ENCODE results near the gene NTHL1.

NTHL1 gene

DNA sequence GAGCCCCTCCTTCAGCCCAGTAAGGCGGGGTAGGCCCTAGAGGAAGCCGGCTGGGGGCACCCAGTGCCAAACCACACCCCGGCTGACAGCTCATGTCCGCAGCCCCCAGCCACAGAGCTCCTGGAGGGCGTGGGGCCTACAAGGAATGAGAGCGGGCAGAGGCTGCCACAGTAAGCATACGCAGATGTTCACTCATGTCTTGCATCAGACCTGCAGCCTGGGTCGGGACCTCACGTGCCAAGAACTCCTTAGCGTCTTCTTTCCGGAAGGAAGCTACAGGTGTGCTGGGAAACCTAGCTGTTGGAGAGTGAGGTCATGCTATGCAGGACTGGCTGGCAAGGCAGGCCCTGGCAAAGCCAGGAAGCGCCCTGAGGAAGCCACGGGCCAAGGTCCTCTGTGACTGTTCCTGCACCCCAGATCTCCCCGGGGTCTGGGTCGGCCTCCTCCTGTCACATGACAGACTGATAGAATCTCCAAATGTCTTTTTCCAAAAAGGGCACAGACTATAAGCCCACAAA lies 39.6 kb downstream of the NTHL1 start:
- DNase-seq (ENCODE audit: low read depth) = peak; percentile 74

DNA sequence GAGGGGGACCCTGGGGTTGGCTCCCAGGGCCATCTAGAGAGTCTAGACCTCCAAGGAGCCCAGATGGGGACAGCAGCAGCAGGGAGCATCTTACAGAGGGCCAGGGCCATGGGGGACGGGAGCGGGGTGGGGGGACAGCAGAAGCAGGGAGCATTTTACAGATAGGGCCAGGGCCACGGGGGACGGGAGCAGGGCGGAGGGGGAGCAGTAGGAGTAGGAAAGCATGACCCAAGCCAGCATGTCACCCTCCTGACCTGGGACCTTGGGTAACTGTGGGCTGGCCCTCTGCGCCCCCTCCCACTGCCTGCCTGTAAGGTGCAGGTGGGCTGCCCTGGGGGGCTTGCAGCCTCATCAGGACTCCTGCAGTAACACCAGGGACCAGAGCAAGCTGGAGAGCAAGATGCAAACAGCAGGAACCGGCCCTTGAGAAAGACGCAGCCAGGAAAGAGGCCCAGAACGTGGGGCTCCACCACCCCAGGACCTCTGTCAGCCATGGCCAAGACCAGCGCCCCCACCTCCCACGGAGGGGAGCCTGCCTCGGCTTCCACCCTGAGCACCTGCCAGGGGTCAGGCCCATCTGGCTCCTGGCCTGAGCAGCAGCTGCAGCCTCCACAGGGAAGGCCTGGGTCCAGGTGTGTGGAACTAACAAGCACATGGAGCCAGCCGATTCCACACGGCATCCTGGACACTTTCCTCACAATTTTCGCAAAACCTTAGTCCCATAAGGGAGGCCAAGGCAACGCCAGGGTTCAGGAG lies 40.4 kb downstream of the NTHL1 start:
- no peak for DNase-seq (ENCODE audit: low read depth)

DNA sequence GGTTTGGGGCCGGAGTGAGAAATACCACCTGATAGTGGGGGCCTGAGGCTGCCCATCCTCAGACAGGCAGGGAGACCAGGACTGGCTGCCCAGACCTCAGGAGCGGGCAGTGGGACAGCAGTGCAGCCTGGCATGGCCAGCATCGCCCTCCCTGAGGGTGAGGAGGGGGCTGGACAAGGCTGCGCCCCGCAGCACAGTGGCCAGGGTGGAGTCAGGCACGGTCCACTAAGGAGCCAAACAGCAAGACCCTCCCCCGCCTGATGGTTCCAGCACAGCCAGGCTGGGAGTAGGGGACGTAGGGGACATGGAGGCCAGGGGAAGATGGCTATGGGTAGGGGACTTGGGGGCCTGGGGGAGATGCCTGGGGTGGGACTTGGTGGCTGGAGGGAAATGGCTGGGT lies 41.3 kb downstream of the NTHL1 start:
- no peak for DNase-seq (ENCODE audit: low read depth)

DNA sequence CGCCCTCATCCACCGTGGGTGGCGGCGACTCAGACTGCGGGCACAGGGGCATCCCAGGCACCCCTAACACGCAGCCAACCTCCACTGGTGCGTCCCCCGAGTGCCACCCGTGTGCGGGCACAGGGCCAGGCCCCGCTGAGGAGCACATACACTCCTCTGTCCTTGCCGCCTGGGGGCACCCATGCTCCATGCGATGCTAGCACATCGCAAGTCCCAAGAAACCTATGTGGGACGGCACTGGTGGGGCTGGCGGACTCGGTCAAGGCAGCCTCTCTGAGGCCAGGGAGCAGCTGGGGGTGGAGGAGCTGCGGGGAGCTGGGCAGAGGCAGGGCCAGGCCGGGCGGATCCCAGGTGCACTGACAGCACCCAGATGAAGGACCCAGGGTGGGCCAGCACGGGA lies 42.0 kb downstream of the NTHL1 start:
- no peak for DNase-seq (ENCODE audit: low read depth)

DNA sequence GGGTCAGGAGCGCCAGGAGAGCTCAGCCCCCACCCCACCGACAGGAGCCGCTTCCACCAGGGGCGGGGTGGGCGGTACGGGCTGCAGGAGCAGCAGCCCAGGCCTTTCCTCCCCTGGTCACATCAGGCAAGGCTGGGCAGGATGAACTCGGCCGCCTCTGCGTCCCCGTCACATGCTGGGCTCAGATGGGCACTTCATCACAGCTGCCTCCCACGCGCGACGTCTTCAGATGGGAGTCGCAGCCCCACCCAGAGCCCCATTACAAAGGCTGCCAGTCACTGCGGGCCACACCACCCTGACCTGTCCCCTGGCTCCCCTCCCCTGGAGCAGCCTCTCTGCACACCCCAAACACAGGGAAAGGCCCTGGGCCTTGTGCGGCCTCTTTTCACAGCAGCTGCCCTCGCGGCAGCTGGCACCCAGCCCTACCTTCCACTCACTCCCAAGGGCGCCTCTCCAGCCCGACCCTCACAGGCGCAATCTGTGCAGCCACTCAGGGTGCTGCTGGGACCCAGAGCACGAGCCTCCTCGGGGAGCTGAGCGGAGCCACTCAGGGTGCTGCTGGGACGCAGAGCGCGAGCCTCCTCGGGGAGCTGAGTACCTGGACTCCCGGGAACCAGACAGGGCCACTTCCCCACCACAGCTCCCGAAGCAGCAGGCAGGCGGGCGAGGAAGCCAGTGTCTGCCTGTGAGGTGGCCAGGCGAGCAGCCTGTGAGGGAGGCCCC lies 42.7 kb downstream of the NTHL1 start:
- DNase-seq (ENCODE audit: low read depth) = no peak

DNA sequence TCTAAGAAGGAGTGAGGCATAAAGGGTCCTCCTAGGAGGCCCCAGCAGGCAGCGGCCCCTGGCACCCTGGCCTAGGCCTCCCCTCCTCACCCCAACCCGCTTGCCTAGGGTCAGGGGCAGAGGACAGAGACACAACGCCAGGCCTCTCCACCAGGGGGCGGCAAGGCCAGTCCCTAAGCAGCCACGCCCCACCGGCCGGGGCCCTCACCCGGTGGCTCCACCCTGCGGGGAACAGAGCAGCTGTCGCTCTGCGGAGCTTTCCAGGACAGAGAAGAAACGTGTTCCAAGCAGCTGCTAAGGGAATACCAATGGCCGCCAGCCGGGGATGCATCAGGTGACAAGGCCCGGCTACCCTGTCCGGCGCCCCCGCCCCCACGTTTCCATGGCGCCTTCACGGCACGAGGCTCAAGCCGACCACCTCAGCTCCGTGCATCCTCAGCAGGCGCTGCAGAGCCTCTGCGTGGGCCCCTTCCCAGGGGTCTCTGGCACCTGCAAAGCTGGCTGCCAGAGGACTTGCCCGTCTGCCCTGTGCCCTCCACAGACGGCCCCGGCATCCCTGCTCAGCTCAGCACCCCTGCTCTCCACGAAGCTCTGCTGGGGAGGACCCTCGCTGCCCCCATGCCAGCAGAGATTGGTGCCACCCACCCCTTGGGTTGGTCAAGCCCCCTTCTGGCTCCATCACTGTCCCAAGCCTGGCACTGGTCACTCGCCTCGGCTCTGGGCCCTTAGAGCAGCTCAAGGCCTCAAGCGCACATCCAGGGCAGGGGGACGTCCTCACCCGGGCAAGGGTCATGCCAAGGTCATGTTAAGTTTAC lies 43.6 kb downstream of the NTHL1 start:
- DNase-seq (ENCODE audit: low read depth) = no peak

DNA sequence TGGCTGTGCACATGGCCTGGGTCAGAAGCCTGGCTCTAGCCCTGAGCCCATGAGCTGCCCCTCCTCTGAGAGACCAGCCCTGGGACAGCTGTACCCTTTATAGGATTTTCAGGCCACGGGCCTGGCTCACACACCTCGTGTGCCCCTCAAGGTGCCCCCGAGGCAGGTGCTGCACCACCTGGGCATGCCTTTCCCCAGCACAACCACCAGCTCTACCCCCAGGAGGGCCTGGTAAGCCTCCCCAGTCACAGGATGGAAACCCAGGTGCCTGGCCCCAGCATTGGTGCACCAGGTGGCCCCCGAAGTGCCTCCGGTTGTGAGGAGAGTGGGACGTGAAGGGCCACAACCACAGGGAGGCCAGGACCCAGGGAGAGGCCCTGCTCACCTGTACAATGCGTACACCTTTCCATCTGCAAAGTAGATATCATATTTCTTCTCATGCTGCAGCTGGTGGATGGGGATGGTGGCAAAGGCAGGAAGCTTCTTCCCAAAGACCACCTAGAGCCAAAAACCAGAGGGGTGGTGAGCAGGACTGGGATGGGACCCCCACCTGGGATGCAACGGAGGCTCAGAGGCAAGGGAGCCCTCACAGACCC lies 44.3 kb downstream of the NTHL1 start:
- no peak for DNase-seq (ENCODE audit: low read depth)

DNA sequence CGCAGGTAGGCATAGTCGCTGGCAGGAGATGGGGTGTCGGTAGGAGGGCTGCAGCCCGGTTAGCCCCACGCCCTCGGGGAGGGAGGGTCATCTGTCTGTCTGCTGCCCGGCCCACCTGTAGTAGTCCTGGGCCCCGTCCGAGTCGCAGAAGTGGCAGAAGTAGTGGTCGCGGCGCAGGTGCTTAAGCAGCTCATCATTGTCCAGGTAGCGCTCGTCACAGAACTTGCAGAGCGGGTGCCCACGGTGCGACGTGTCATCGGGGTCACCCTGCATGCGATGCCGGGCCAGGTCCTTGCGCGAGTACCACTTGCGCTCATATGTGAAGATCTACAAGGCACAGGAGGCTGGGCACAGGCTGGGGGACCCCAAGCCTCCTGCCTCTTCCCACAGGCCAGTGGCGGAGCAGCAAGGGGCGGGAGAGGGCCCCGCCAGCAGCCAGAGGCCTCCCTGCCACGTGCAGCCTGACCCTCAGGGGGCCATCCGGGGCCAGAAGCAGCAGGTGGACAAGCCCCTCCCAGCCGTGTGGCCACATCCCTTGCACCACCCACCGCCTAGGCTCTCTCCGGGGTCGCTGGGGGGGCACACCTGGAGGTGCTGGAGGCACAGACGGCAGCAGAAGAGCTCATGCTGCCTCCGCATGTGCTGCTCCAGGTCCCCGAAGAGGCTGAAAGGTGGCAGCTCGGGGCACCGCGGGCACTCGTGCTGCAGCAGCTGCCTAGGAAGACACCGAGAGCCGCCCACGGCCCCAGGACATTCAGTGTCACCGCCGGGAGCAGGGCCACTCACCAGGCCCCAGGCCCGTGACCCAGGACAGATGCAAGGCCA lies 45.0 kb downstream of the NTHL1 start:
- DNase-seq (ENCODE audit: low read depth) = no peak

DNA sequence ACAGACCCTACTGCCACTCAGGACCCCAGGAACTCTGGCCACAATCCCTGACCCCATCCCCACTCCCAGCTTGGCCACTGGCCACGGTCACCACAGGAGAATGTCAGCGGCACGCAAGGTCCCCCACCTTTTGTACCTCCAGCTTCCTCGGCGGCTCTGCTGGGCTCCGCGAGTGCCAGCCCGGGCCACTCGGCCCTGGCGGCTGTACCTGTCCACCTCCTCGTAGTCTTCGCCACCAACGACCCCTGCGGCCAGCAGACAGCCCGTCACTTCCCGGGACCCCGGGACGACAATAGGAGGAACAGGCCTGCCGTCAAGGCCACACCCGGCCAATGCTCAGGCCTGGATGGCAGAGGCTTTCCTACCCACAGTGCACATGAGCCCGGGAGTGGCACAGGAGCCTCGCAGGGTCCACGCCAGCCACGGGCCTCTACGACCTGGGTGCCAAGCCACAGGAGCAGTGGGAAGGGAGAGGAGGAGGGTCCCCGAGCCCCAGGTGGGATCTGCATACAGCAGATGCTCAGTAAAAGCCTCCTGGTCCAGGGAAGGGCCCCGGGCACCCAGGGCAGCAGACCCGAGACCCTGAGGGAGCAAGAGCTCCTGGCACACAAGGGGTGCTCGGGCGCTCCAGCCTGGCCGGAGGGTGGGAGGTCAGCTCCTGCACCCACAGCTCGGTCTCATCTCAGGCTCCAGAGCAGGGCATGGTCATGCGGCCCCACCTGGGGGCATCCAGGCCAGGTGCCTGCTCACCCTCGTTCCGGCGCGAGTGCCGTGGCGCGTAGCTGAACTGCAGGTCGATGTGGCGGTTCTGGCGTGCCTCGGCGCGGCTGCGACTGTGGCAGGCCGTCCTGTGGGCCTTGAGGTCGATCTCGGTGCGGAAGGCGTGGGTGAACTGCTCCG lies 45.9 kb downstream of the NTHL1 start:
- no peak for DNase-seq (ENCODE audit: low read depth)

DNA sequence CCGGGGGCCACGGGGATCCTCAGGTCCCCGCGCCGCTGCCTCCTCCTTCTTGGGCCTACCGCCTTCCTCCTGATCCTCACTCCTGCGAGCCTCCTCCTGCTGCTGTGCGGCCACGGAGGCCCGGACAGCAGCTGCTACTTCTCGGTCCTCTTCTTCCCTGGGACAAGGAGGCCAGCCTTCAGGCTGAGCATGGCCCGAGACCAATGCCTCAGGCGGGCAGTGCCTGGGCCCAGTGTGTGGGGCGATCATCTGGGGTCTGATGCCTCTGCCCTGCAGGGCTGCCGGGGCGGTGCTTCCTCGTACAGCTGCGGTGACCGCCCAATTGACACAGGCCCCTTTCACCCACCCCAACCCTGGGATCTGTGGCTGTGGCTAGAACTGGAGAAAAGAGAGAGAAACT lies 46.6 kb downstream of the NTHL1 start:
- DNase-seq (ENCODE audit: low read depth) = no peak

DNA sequence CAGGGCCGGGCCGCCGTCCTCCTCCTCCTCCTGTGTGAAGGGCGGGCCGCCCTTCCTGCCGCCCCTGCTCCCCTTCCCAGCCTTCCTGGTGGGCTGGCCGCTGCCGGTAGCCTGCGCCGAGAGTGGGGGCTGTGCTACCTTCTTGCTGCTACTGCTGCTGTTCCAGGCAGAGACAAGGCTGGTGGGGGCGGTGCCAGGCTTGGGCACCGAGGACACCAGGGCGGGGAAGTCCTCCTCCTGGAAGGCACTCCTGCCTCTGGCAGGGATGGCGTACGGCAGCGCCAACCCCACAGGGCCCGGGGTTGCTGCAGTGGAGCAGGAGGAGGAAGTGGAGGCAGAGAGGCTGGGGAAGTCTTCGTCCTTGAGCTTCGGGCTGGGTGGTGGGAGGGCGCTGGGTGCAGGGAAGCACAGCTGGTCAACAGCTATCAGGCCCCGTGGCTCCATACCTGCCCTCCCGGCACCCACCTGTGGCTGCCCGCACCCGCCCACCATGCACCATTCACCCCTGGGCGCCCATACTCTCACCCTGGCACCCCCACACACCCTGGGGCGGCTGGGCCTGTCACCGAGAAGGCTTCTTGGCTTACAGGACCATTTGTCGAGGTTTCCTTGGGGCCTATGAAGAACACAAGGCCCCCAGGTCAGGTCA lies 47.6 kb downstream of the NTHL1 start:
- DNase-seq (ENCODE audit: low read depth) = no peak

DNA sequence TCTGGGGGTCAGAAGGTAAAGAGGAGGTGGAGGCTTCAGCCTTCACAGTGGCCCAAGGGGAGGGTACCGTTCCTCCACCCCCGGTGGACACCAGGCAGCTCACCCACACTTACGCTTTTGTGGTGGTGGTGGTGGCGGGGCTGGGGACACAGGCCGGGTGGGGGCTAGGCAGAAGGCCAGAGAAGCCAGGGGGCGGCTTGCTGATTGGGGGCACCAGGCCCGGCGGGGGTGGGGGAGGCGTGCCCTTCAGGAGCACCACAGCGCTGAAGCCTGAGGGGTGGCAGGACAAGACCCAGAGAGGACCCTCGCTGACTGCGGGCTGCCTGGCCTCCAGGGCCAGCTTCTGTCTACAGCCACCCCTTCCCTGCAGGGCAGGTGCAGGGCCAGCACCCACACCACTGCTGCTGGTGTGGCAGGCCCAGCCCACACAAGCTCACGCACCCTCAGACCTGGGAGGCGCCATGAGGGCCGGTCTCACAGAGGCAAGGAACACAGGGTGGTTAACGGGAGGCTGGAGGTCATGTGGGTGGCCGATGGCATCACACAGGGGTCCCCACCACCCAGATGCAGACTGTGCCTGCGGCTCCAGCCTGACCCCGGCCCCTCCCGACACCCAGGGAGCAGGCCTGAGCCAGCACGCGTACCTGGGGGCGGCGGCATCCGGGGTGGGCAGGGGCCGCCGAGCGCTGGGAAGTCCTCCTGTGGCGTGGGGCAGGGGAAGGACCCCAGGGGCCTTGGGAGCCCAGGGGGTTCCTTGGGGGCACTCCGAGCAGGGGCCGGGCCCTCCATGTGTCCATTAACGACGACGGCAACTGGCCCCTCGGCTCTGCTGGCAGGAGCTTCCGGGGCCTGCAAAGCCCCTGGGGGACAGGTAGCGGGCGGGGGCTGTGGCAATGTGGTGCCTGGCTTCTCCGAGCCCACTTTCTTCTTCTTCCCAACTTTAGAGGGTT lies 48.5 kb downstream of the NTHL1 start:
- no peak for DNase-seq (ENCODE audit: low read depth)

DNA sequence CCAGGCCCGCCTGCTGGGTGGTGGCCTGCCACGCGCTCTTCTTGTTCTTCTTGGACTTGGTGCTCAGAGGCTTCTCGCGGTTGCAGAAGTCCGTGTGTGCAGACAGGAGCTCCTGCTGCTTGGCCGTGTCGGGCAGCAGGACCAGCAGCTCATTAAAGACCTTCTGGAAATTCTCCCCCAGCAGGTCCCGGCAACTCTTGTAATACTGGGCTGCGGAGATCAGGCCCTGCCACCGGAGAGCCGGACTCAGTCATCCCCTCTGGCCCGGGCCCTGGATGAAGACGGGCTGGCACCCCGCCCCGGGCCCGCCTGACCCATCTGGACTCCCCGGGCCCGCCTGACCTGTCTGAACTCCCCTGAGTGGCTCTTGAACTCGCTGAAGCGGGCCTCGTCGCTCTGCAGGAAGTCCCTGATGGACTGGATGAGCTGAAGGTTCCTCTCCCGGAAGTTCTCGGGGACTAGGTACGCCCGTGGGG lies 49.2 kb downstream of the NTHL1 start:
- DNase-seq (ENCODE audit: low read depth) = no peak

DNA sequence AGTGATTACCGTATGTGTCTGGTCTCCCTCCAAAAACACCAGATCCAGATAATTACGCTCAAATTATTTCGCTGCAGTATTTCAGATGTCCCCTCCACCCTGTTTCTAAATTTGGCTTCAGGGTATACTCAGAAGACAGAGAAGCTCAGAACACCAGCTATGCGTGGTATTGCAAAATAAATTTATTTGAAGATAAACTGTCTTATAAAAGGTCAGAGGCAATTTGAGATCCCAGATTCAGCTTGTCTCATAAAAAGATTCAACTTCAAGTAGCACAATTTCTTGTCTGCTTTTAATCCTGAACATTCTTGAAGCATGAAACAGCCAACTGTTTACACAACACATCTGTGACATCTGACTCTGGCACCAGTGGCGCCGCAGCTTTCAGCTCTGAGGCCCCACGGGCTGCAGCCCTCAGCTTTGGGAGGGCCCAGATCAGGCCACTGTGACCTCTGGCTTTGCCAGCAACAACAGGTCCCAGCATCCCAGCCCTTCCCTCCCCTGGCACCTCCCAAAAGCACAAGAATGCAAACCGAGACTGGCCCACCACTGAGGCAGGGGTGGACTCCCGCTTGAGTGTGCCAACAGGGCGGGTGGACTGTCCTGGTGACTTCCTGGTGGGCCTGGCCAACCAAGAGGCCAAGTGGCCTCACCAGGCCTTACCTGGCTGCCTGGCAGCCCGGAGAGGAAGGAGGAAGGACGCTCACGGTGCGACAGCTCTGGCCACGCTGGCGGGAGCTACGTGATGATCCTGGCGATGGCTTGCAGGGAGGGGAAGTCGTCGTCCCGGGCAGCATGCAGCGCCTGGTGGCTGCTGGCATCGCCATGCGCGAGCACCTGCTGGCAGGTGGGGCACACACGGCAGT lies 49.9 kb downstream of the NTHL1 start:
- DNase-seq (ENCODE audit: low read depth) = no peak

DNA sequence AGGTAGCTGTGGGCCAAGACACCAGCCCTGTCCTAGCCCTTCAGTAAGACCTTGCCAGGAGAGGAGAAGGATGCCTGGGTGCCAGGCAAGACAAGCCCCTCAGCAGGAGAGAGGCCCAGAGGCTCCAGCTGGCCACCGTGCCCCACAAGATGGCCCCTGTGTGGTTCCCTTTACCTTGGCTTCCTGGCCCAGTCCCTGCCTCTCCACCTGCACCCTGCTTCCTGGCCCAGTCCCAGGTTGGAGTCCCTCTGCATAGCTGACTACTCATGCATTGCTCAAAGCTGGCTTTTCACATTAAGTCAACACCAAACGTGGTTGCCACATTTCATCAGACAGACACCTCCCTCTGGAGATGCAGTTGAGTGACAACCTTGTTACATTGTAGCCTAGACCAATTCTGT lies 53.9 kb downstream of the NTHL1 start:
- no peak for DNase-seq (ENCODE audit: low read depth)

DNA sequence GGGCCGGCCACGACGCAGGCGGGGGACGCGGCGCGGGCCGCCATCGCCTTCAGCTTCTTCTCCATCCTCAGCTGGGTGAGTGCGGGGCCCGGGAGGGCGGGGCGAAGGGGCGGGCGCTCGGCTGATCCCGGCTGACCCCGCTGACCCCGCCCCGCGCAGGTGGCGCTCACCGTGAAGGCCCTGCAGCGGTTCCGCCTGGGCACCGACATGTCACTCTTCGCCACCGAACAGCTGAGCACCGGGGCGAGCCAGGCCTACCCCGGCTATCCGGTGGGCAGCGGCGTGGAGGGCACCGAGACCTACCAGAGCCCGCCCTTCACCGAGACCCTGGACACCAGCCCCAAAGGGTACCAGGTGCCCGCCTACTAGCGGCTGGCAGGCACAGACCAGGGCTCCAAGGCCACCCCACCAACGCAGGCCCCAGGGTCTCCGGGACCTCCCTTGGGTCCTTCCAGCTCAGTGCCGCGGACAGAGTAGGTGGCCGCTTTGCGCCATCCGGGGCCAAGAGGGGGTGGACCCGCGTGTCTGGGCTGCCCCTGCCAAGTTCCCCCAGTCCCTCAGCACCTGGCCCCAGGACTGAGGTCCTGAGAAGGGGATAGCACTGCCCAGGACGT lies 54.8 kb downstream of the NTHL1 start:
- DNase-seq (ENCODE audit: low read depth) = no peak
